ENCODE results near the gene USP17L28.
"Not testable (repeated sequence)": the region's sequence is repeated elsewhere in the genome, so short reads cannot be mapped to it uniquely, and the experiment has no call there.

The USP17L28 gene

DNA sequence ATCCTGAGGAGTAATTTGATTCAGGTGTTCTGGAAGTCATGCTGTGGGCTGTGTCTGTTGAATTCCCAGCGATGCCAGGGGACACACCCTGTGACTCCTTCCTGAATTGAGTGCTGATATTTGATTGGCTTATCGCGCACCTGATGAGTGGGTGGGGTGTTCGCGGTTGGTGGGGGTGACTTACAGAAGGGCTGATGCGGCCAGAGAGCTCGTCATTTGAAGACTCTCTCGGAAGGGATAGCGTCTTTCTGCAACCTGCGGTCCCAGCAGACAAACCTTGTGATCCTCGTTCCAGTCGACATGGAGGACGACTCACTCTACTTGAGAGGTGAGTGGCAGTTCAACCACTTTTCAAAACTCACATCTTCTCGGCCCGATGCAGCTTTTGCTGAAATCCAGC is at the start of gene USP17L28:
Gene USP17L28, plus strand, starts transcription at position 301 of the 400 bp plus-strand sequence. Its CDS starts 0 bp downstream, at position 301.
- DNase-seq = not testable (repeated sequence)

GRCh38 chr4:9324191-9324590 is 24.5 kb upstream of the USP17L28 start:
- DNase-seq = not testable (repeated sequence)

- DNase-seq = not testable (repeated sequence)
These were observed 23.8 kb upstream of the USP17L28 start, which contains the start of gene USP17L24 for GRCh38 chr4:9324865-9325264. Gene USP17L24 (plus strand): TSS chr4:9325165. CDS start chr4:9325165, 0 bp downstream.

- DNase-seq = not testable (repeated sequence)
These were observed 19.1 kb upstream of the USP17L28 start, which contains the start of gene USP17L25 for GRCh38 chr4:9329611-9330010. Gene USP17L25 (plus strand): TSS chr4:9329911. CDS start chr4:9329911, 0 bp downstream.

DNA sequence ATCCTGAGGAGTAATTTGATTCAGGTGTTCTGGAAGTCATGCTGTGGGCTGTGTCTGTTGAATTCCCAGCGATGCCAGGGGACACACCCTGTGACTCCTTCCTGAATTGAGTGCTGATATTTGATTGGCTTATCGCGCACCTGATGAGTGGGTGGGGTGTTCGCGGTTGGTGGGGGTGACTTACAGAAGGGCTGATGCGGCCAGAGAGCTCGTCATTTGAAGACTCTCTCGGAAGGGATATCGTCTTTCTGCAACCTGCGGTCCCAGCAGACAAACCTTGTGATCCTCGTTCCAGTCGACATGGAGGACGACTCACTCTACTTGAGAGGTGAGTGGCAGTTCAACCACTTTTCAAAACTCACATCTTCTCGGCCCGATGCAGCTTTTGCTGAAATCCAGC is 14.3 kb upstream of the USP17L28 start, which contains the start of gene USP17L26:
Gene USP17L26, plus strand, starts transcription at position 301 of the 400 bp plus-strand sequence. Its CDS starts 0 bp downstream, at position 301.
- DNase-seq = not testable (repeated sequence)

- not testable (repeated sequence) for DNase-seq
These were observed 9.6 kb upstream of the USP17L28 start, which contains the start of gene USP17L5 for GRCh38 chr4:9339103-9339502. Gene USP17L5 (plus strand): TSS chr4:9339403. CDS start chr4:9339403, 0 bp downstream.

- not testable (repeated sequence) for DNase-seq
These were observed 4.8 kb upstream of the USP17L28 start, which contains the start of gene USP17L27 for GRCh38 chr4:9343848-9344247. Gene USP17L27 (plus strand): TSS chr4:9344148. CDS start chr4:9344148, 0 bp downstream.

- DNase-seq = not testable (repeated sequence)
These were observed 2.2 kb downstream of the USP17L28 start for GRCh38 chr4:9350866-9351265.

GRCh38 chr4:9353338-9353737 is 4.6 kb downstream of the USP17L28 start, which contains the start of gene USP17L29:
Gene USP17L29 (plus strand): TSS chr4:9353638. CDS start chr4:9353638, 0 bp downstream.
- not testable (repeated sequence) for DNase-seq

- DNase-seq = not testable (repeated sequence)
These were observed 14.1 kb downstream of the USP17L28 start, which contains the start of gene USP17L30 for GRCh38 chr4:9362829-9363228. Gene USP17L30 (plus strand): TSS chr4:9363129. CDS start chr4:9363129, 0 bp downstream.

- not testable (repeated sequence) for DNase-seq
These were observed 31.2 kb downstream of the USP17L28 start for GRCh38 chr4:9379881-9380280.

DNA sequence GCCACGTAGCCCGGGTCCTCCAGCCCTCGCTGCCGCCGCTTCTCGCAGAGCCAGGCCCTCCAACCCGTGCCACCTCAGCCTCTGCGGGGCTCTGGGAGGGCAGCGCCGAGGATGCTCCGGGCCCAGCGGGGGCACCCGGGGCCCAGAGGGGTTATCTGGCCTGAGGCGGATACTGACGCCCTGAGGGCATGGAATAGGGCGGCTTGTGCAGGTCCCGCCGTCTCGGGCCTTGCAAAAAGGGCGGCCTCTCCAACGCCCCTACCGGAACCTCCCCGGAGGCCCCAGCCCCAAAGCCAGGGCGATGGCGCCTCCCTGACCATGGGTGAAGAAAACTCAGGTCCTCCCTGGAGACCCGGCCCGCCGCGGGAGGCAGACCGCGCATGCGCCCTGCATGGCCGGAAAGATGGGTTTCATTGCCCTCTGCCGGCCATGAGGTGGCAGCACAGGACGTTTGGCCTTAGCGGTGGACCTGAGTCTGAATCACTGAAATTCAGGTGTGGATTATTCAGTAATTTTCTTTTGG is 32.4 kb downstream of the USP17L28 start:
- DNase-seq = not testable (repeated sequence)

- DNase-seq = no peak
These were observed 35.4 kb downstream of the USP17L28 start for GRCh38 chr4:9384126-9384525.

DNA sequence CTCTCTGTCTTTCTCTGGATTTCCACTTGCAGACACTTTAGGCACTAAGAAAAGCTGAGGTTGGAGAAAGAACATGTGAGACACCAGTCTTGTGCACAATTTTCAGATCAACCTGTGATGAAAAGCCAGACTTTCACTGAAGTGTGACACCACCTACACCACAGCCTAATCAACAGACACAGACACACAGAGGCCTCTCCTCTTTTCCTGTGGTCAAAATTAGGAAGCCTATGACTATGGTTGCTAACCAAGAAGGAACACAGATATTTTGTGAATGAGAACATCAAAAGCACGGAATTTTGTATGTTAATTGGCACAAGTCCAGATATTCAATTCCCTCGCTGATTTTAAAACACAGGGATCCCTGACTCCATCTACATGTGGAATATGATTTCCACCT is 40.3 kb downstream of the USP17L28 start:
- DNase-seq = not testable (repeated sequence)

Data from SHP77 (cell line).